GM10248 (cell line): ENCODE measurements around the gene SH2D2A.

Experiments
- CTCF ChIA-PET: fragments of 300-600 bp; sonication (Branson Sonifier 250); formaldehyde crosslinking; extraction: SDS; loops from one replicate; lab custom pipeline; 2021; ENCODE audit warnings: antibody characterized with exemption; lab: Yijun Ruan, JAX
- POLR2A ChIA-PET: fragments of 350-650 bp; sonication (Branson Sonifier 250); formaldehyde crosslinking; extraction: SDS; loops from one replicate; lab custom pipeline; 2020; ENCODE audit warnings: antibody characterized with exemption; lab: Yijun Ruan, JAX
- DNase-seq: peaks from one replicate; pipeline ENCODE4 v3.0.0; 2012; ENCODE audit errors: extremely low spot score
- CTCF ChIP-seq: IDR thresholded peaks from 2 replicates; pipeline ENCODE4 v1.5.1; 2012; ENCODE audit warnings: mild to moderate bottlenecking, low read depth; ENCODE audit errors: extremely low read depth, missing control alignments, control extremely low read depth

The SH2D2A gene

GRCh38 chr1:156813298-156813697, 3.4 kb downstream of the SH2D2A start:
- no peak for TF ChIP-seq CTCF
- DNase-seq, result no peak
- CTCF ChIA-PET, result interaction anchor here (1.0 to 11.5 kb wide), 13 partner anchors 8 to 87 kb away, joined by 3 to 106 read pairs (median 6); partner anchors contain the start of gene INSRR
- POLR2A ChIA-PET, result interaction anchor here (0.6 kb wide), 1 partner anchor 29 kb away, joined by 3 read pairs; no protein-coding TSS in a partner anchor

GRCh38 chr1:156812293-156812990, 4.2 kb downstream of the SH2D2A start:
- TF ChIP-seq CTCF, result no peak
- CTCF ChIA-PET, result interaction anchor here (1.0 to 11.5 kb wide), 7 partner anchors 10 to 122 kb away, joined by 3 to 106 read pairs (median 5); partner anchors contain the start of gene INSRR
- POLR2A ChIA-PET, result no interaction called here
- no peak for DNase-seq

GRCh38 chr1:156811168-156811567, 5.5 kb downstream of the SH2D2A start:
- no peak for DNase-seq
- POLR2A ChIA-PET, result no interaction called here
- CTCF ChIA-PET, result interaction anchor here (1.1 to 11.5 kb wide), 6 partner anchors 11 to 84 kb away, joined by 3 to 106 read pairs (median 4); no protein-coding TSS in a partner anchor
- no peak for TF ChIP-seq CTCF

GRCh38 chr1:156809711-156810366, 6.8 kb downstream of the SH2D2A start:
- ChIA-PET CTCF (interaction anchor here (1.0 to 11.5 kb wide), 7 partner anchors 11 to 81 kb away, joined by 3 to 106 read pairs (median 4); partner anchors contain the start of genes INSRR and NTRK1), POLR2A (interaction anchor here (1.0 kb wide), 1 partner anchor 8 kb away, joined by 3 read pairs; no protein-coding TSS in a partner anchor)
- TF ChIP-seq CTCF, result no peak
- no peak for DNase-seq

- no peak for TF ChIP-seq CTCF
- POLR2A ChIA-PET, result interaction anchor here (1.0 kb wide), 1 partner anchor 8 kb away, joined by 3 read pairs; no protein-coding TSS in a partner anchor
- no peak for DNase-seq
- CTCF ChIA-PET, result interaction anchor here (1.0 to 11.5 kb wide), 5 partner anchors 11 to 83 kb away, joined by 3 to 106 read pairs (median 13); partner anchors contain the start of genes INSRR and NTRK1
Measured at GRCh38 chr1:156809281-156809680, 7.4 kb downstream of the SH2D2A start.
